WTC11 (cell line): ENCODE data around the gene TBC1D17.

Experiments used
- ATF1 ChIP-seq: sonication (generic); formaldehyde crosslinking; IDR thresholded peaks from 2 replicates; pipeline ENCODE4 v1.8.1; 2023; ENCODE audit warnings: mild to moderate bottlenecking, moderate library complexity, missing genetic modification reagents
- CTCF ChIP-seq: fragments of 200-600 bp; IDR thresholded peaks from 2 replicates; pipeline ENCODE4 v1.8.0; 2022; ENCODE audit warnings: antibody characterized with exemption
- FOXJ3 ChIP-seq: sonication (generic); formaldehyde crosslinking; IDR thresholded peaks from 2 replicates; pipeline ENCODE4 v1.9.0; 2021; ENCODE audit warnings: missing genetic modification reagents, mild to moderate bottlenecking, borderline replicate concordance
- TEAD1 ChIP-seq: sonication (generic); formaldehyde crosslinking; IDR thresholded peaks from 2 replicates; pipeline ENCODE4 v1.8.0; 2022; ENCODE audit warnings: mild to moderate bottlenecking, missing genetic modification reagents

GRCh38 chr19:49888510-49888824, 11.0 kb downstream of the TBC1D17 start:
- TF ChIP-seq CTCF, result no peak
- TF ChIP-seq TEAD1 (CRISPR knock-in tag), result no peak
- TF ChIP-seq FOXJ3, result no peak
- TF ChIP-seq ATF1 (CRISPR knock-in tag), result no peak
